HepG2 (cell line): ENCODE measurements around the gene FBXO44. TPM values are rescaled to one million over a fixed set of nuclear protein-coding genes. Genes with fewer than 3 reads are reported as not detected.

Source experiments
- CBFB ChIP-seq: sonication (generic); formaldehyde crosslinking; IDR thresholded peaks from 2 replicates; pipeline ENCODE4 v1.4.0; 2020; ENCODE audit warnings: missing genetic modification reagents
- ELF1 ChIP-seq: sonication (generic); formaldehyde crosslinking; IDR thresholded peaks from 2 replicates; pipeline ENCODE4 v1.4.0; 2020; ENCODE audit warnings: missing genetic modification reagents
- GTF2F1 ChIP-seq: fragments of 150-350 bp; IDR thresholded peaks from 2 replicates; pipeline ENCODE4 v1.6.1; 2014; ENCODE audit warnings: low read length
- HNF4G ChIP-seq, 2 experiments: sonication (generic) in 1 of 2; formaldehyde crosslinking in 1 of 2; IDR thresholded peaks; 2 replicates each; pipeline versions ENCODE4 v1.4.0 to v1.6.1; 2011 to 2020; ENCODE audit warnings: borderline replicate concordance in 2 of 2, low read depth in 2 of 2, mild to moderate bottlenecking in 2 of 2, low read length in 1 of 2, missing genetic modification reagents in 1 of 2, moderate library complexity in 1 of 2
- KLF12 ChIP-seq: sonication (generic); formaldehyde crosslinking; IDR thresholded peaks from 2 replicates; pipeline ENCODE4 v1.4.0; 2020; ENCODE audit warnings: missing genetic modification reagents, borderline replicate concordance
- KMT2A ChIP-seq: sonication (generic); formaldehyde crosslinking; IDR thresholded peaks from 2 replicates; pipeline ENCODE4 v1.4.0; 2020; ENCODE audit warnings: missing genetic modification reagents
- MYC ChIP-seq: sonication (generic); formaldehyde crosslinking; IDR thresholded peaks from 2 replicates; pipeline ENCODE4 v1.9.0; 2021; ENCODE audit warnings: missing genetic modification reagents, borderline replicate concordance
- RARG ChIP-seq: sonication (generic); formaldehyde crosslinking; IDR thresholded peaks from 2 replicates; pipeline ENCODE4 v1.4.0; 2020; ENCODE audit warnings: low read depth, mild to moderate bottlenecking, missing genetic modification reagents
- RFXAP ChIP-seq: sonication (generic); formaldehyde crosslinking; IDR thresholded peaks from 2 replicates; pipeline ENCODE4 v1.4.0; 2020; ENCODE audit warnings: missing genetic modification reagents, borderline replicate concordance
- SAFB2 ChIP-seq: sonication (generic); formaldehyde crosslinking; IDR thresholded peaks from 2 replicates; pipeline ENCODE4 v1.5.1; 2020; ENCODE audit warnings: missing genetic modification reagents, low read depth, mild to moderate bottlenecking, borderline replicate concordance
- SOX6 ChIP-seq, 2 experiments: fragments of 450-650 bp in 1 of 2; sonication (generic) in 1 of 2; formaldehyde crosslinking in 1 of 2; IDR thresholded peaks; 2 replicates each; pipeline versions ENCODE4 v1.4.0 to v1.6.1; 2017 to 2020; ENCODE audit warnings: antibody characterized with exemption in 1 of 2, mild to moderate bottlenecking in 1 of 2, missing genetic modification reagents in 1 of 2
- SP140L ChIP-seq: sonication (generic); formaldehyde crosslinking; IDR thresholded peaks from 2 replicates; pipeline ENCODE4 v1.4.0; 2020; ENCODE audit warnings: missing genetic modification reagents, borderline replicate concordance
- SRY ChIP-seq: sonication (generic); formaldehyde crosslinking; IDR thresholded peaks from 2 replicates; pipeline ENCODE4 v1.8.0; 2022; ENCODE audit warnings: mild to moderate bottlenecking, missing genetic modification reagents
- TBL1XR1 ChIP-seq: fragments of 150-350 bp; IDR thresholded peaks from 2 replicates; pipeline ENCODE4 v1.6.1; 2014; ENCODE audit warnings: borderline replicate concordance, low read length; ENCODE audit not compliant: partially characterized antibody
- TBP ChIP-seq: sonication (generic); formaldehyde crosslinking; IDR thresholded peaks from 2 replicates; pipeline ENCODE4 v1.5.0; 2020; ENCODE audit warnings: missing genetic modification reagents
- TEAD2 ChIP-seq: sonication (generic); formaldehyde crosslinking; IDR thresholded peaks from 2 replicates; pipeline ENCODE4 v1.9.0; 2021; ENCODE audit warnings: missing genetic modification reagents
- ZBTB3 ChIP-seq: sonication (generic); formaldehyde crosslinking; IDR thresholded peaks from 2 replicates; pipeline ENCODE4 v1.4.0; 2020; ENCODE audit warnings: low read depth, mild to moderate bottlenecking, moderate library complexity, missing genetic modification reagents, borderline replicate concordance
- ZNF260 ChIP-seq: sonication (generic); formaldehyde crosslinking; IDR thresholded peaks from 2 replicates; pipeline ENCODE4 v1.4.0; 2020; ENCODE audit warnings: missing genetic modification reagents, low read depth, mild to moderate bottlenecking, borderline replicate concordance
- ZNF317 ChIP-seq: sonication (generic); formaldehyde crosslinking; IDR thresholded peaks from 2 replicates; pipeline ENCODE4 v1.5.0; 2020; ENCODE audit warnings: mild to moderate bottlenecking, missing genetic modification reagents
- ZNF333 ChIP-seq: sonication (generic); formaldehyde crosslinking; IDR thresholded peaks from 2 replicates; pipeline ENCODE4 v1.4.0; 2020; ENCODE audit warnings: mild to moderate bottlenecking, missing genetic modification reagents, borderline replicate concordance
- ZNF772 ChIP-seq: sonication (generic); formaldehyde crosslinking; IDR thresholded peaks from 2 replicates; pipeline ENCODE4 v1.5.0; 2020; ENCODE audit warnings: mild to moderate bottlenecking, missing genetic modification reagents
- polyA plus RNA-seq, 8 experiments: library from polyadenylated mRNA; depleted of rRNA in 3 of 8; stranded (reverse) in 7 of 8; unstranded in 1 of 8; fragments of >200 nt; fragmentation: Illumina TruSeq in 4 of 8; extraction: Trizol in 4 of 8; gene quantifications; 2 replicates each; pipeline versions ENCODE4 v1.2.1 to v1.2.3, GENCODE V29; 2011 to 2016; ENCODE audit warnings: low read depth in 4 of 8, missing spikeins in 1 of 8, mixed read lengths in 1 of 8; ENCODE audit not compliant: insufficient read depth in 1 of 8
- total RNA-seq, 5 experiments: library from RNA; depleted of rRNA; stranded (reverse); fragments of >200 nt; fragmentation: Illumina TruSeq; extraction: Trizol; gene quantifications; 2 replicates each; pipeline ENCODE4 v1.2.3, GENCODE V29; 2016; ENCODE audit warnings: low read depth in 1 of 5
- TF ChIP-seq, protein P1 (sequence below): sonication (generic); formaldehyde crosslinking; IDR thresholded peaks from 2 replicates; pipeline ENCODE4 v1.8.0; 2022; ENCODE audit warnings: missing genetic modification reagents, mild to moderate bottlenecking, borderline replicate concordance
- TF ChIP-seq, protein P2 (sequence below): sonication (generic); formaldehyde crosslinking; IDR thresholded peaks from 2 replicates; pipeline ENCODE4 v1.8.0; 2022; ENCODE audit warnings: mild to moderate bottlenecking, missing genetic modification reagents
- TF ChIP-seq, protein P3 (sequence below): sonication (generic); formaldehyde crosslinking; IDR thresholded peaks from 2 replicates; pipeline ENCODE4 v1.8.0; 2022; ENCODE audit warnings: low read depth, missing genetic modification reagents

FBXO44 gene
- total and polyA plus RNA-seq, 2 of the 13 experiments (the other 11 are each of a cell fraction or from before 2014, with no cell fraction given) = 22.4 to 27.9 TPM

DNA sequence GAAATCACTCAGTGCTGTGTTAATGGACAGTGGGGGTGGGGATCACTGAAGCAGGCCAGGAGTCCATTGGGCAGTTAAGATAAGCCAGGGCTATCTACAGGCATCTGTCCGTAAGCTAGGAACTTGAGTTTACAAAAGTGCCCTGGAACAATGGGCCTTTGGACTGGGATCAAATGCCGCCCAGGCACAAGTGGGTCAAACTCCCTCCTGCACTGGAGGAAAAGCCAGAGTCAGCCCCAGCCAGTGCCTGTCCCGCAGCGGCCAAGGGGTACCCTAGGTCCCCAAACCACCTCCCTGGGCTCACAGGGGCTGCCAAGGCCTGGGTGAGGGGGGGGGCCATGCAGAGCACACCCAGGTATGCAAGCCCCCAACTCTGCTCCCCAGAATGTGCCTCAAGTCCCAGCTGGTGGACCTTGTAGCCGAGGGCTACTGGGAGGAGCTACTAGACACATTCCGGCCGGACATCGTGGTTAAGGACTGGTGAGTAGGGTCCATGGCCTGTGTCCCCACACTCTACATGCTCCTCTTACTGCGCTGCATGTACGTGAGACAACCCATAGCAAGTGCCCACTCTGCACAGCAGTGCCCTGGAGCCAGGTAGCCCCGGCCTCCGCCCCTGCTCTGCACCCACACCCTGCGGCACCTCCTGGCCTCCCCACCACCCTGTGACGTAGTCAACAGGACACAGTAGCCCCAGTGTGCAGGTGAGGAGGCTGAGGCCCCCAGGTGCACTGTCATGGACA lies 17.0 kb downstream of the FBXO44 start (continued):
- TF ChIP-seq HNF4G (IDR thresholded peaks at IDR 0.05; ENCODE audit: borderline replicate concordance, low read depth, low read length) (peak; percentile 94), HNF4G (CRISPR knock-in tag; IDR thresholded peaks at IDR 0.05; ENCODE audit: borderline replicate concordance, low read depth) (peak; percentile 97), SOX6 (IDR thresholded peaks at IDR 0.05) (no peak), SOX6 (CRISPR knock-in tag; IDR thresholded peaks at IDR 0.05) (peak; percentile 94), ZNF260 (CRISPR knock-in tag) (no peak), TEAD2 (no peak), SRY (no peak), SAFB2 (CRISPR knock-in tag) (peak; percentile 16; the same call in 1 of the 2 replicates), ZNF333 (no peak), ZNF317 (CRISPR knock-in tag) (0 out of 2 replicates have a peak, but pooled peaks have one; percentile 59), RFXAP (0 out of 2 replicates have a peak, but pooled peaks have one; percentile 43), ZBTB3 (CRISPR knock-in tag) (no peak; the same call in 1 of the 2 replicates), GTF2F1 (no peak), ELF1 (CRISPR knock-in tag) (no peak), TBP (CRISPR knock-in tag) (no peak), RARG (CRISPR knock-in tag) (no peak), CBFB (CRISPR knock-in tag) (0 out of 2 replicates have a peak, but pooled peaks have one; percentile 54), KLF12 (peak; percentile 55; the same call in 1 of the 2 replicates), ZNF772 (CRISPR knock-in tag) (peak; percentile 84; the same call in 1 of the 2 replicates), MYC (peak; percentile 48; the same call in 1 of the 2 replicates), TBL1XR1 (peak; percentile 22), KMT2A (CRISPR knock-in tag) (no peak), SP140L (no peak)
- TF ChIP-seq, protein P1, sequence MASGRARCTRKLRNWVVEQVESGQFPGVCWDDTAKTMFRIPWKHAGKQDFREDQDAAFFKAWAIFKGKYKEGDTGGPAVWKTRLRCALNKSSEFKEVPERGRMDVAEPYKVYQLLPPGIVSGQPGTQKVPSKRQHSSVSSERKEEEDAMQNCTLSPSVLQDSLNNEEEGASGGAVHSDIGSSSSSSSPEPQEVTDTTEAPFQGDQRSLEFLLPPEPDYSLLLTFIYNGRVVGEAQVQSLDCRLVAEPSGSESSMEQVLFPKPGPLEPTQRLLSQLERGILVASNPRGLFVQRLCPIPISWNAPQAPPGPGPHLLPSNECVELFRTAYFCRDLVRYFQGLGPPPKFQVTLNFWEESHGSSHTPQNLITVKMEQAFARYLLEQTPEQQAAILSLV (CRISPR knock-in tag) = no peak; the same call in 1 of the 2 replicates
- TF ChIP-seq, protein P2, sequence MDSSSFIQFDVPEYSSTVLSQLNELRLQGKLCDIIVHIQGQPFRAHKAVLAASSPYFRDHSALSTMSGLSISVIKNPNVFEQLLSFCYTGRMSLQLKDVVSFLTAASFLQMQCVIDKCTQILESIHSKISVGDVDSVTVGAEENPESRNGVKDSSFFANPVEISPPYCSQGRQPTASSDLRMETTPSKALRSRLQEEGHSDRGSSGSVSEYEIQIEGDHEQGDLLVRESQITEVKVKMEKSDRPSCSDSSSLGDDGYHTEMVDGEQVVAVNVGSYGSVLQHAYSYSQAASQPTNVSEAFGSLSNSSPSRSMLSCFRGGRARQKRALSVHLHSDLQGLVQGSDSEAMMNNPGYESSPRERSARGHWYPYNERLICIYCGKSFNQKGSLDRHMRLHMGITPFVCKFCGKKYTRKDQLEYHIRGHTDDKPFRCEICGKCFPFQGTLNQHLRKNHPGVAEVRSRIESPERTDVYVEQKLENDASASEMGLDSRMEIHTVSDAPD (CRISPR knock-in tag) = 0 out of 2 replicates have a peak, but pooled peaks have one; percentile 50
- TF ChIP-seq, protein P3, sequence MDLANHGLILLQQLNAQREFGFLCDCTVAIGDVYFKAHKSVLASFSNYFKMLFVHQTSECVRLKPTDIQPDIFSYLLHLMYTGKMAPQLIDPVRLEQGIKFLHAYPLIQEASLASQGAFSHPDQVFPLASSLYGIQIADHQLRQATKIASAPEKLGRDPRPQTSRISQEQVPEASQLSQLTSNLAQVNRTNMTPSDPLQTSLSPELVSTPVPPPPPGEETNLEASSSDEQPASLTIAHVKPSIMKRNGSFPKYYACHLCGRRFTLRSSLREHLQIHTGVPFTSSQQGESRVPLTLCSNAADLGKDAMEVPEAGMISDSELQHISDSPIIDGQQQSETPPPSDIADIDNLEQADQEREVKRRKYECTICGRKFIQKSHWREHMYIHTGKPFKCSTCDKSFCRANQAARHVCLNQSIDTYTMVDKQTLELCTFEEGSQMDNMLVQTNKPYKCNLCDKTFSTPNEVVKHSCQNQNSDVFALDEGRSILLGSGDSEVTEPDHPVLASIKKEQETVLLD (CRISPR knock-in tag) = 0 out of 2 replicates have a peak, but pooled peaks have one; percentile 10
